GM12878 (cell line): ENCODE data around the gene CSRP1. TPM values are rescaled to one million over a fixed set of nuclear protein-coding genes. Genes with fewer than 3 reads are reported as not detected.

ENCODE experiments used
- ATAC-seq: fragments of 200-7000 bp; cut with Tn5 transposase; 3 replicates; pipeline ENCODE4 v1.9.1; 2020; ENCODE audit warnings: mild to moderate bottlenecking, moderate library complexity
- BruUV-seq: library from RNA; stranded (reverse); fragments of 400-500 nt; replicated peaks from 2 replicates; lab custom pipeline; 2021; lab: Mats Ljungman, UMichigan
- CTCF ChIA-PET: fragments of 300-600 bp; sonication (Branson Sonifier 250); formaldehyde crosslinking; extraction: SDS; loops from one replicate; lab custom pipeline; 2021; ENCODE audit warnings: inconsistent platforms; lab: Yijun Ruan, JAX
- POLR2A ChIA-PET: fragments of 350-600 bp; formaldehyde crosslinking; extraction: SDS; loops from one replicate; lab custom pipeline; 2021; ENCODE audit warnings: inconsistent platforms; lab: Charles Lee
- RAD21 ChIA-PET: fragments of 300-600 bp; sonication (Branson Sonifier 250); formaldehyde crosslinking; loops from one replicate; lab custom pipeline; 2023; ENCODE audit warnings: antibody characterized with exemption; ENCODE audit not compliant: unreplicated experiment; lab: Charles Lee
- SMC1A ChIA-PET: fragments of 300-600 bp; sonication (Branson Sonifier 250); formaldehyde crosslinking; loops from one replicate; lab custom pipeline; 2023; ENCODE audit not compliant: unreplicated experiment, uncharacterized antibody; lab: Charles Lee
- DNase-seq: peaks from one replicate; pipeline ENCODE4 v3.0.0-alpha.2; 2011; ENCODE audit warnings: low read depth, low spot score
- FAIRE-seq: peaks from 3 replicates; lab custom pipeline; 2011; peaks lifted over from hg19 to GRCh38; lab: Jason Lieb, UNC
- H2AFZ ChIP-seq: 2 replicates; pipeline ENCODE4 v1.6.0; 2011; ENCODE audit warnings: low read depth, low read length, control low read depth; ENCODE audit not compliant: control insufficient read depth
- H3K27ac ChIP-seq: 2 replicates; pipeline ENCODE4 v1.5.1; 2011; ENCODE audit warnings: control low read depth; ENCODE audit not compliant: control insufficient read depth, insufficient read depth
- H3K27me3 ChIP-seq, 2 experiments: replicated peaks in 1 of 2; 2 replicates each; pipeline versions ENCODE4 v1.6.0 to v1.6.1; 2011; ENCODE audit warnings: low read length in 1 of 2; ENCODE audit not compliant: control insufficient read depth in 2 of 2, insufficient read depth in 2 of 2
- H3K36me3 ChIP-seq, 2 experiments: 2 replicates each; pipeline ENCODE4 v1.5.1; 2011; ENCODE audit warnings: low read length in 1 of 2; ENCODE audit not compliant: control insufficient read depth in 2 of 2, insufficient read depth in 2 of 2
- H3K4me1 ChIP-seq: 2 replicates; pipeline ENCODE4 v1.6.1; 2011; ENCODE audit warnings: mild to moderate bottlenecking, low read length, moderate library complexity, mixed read lengths; ENCODE audit not compliant: control insufficient read depth, insufficient read depth
- H3K4me2 ChIP-seq: 2 replicates; pipeline ENCODE4 v1.6.0; 2011; ENCODE audit warnings: control low read depth; ENCODE audit not compliant: control insufficient read depth, insufficient read depth
- H3K4me3 ChIP-seq: fragments of 200-600 bp; sonication (generic); 2 replicates; pipeline ENCODE4 v1.5.1; 2016
- H3K79me2 ChIP-seq: 2 replicates; pipeline ENCODE4 v1.6.0; 2011; ENCODE audit warnings: low read length; ENCODE audit not compliant: control insufficient read depth, insufficient read depth
- H3K9ac ChIP-seq: 2 replicates; pipeline ENCODE4 v1.8.0; 2011; ENCODE audit warnings: low read length, control low read depth, mixed read lengths; ENCODE audit not compliant: control insufficient read depth, insufficient read depth
- H3K9me3 ChIP-seq: replicated peaks from 3 replicates; pipeline ENCODE4 v1.5.1; 2011; ENCODE audit warnings: mild to moderate bottlenecking, low read length; ENCODE audit not compliant: control insufficient read depth, insufficient read depth
- H4K20me1 ChIP-seq: 2 replicates; pipeline ENCODE4 v1.6.0; 2011; ENCODE audit not compliant: control insufficient read depth, insufficient read depth
- BHLHE40 ChIP-seq, 2 experiments: fragments of 450-650 bp in 1 of 2; IDR thresholded peaks; 2 replicates each; pipeline ENCODE4 v1.6.1; 2011 to 2017; ENCODE audit warnings: low read depth in 2 of 2, borderline replicate concordance in 1 of 2, improper control_type of control experiment in 1 of 2, low read length in 1 of 2, mild to moderate bottlenecking in 1 of 2
- BRCA1 ChIP-seq: IDR thresholded peaks from 2 replicates; pipeline ENCODE4 v1.6.1; 2011; ENCODE audit warnings: low read depth, low read length, improper control_type of control experiment
- CBX5 ChIP-seq: sonication (generic); IDR thresholded peaks from 2 replicates; pipeline ENCODE4 v1.6.1; 2016; ENCODE audit warnings: low read depth, moderate library complexity, mild to moderate bottlenecking, inconsistent platforms
- ETV6 ChIP-seq, 2 experiments: fragments of 450-650 bp in 1 of 2; IDR thresholded peaks in 1 of 2; conservative IDR thresholded peaks in 1 of 2; 2 replicates each; pipeline ENCODE4 v1.6.1; 2014; ENCODE audit warnings: antibody characterized with exemption in 1 of 2, borderline replicate concordance in 1 of 2, low read depth in 1 of 2, mild to moderate bottlenecking in 1 of 2, moderate library complexity in 1 of 2
- MYC ChIP-seq: IDR thresholded peaks from 2 replicates; pipeline ENCODE4 v1.6.1; 2011; ENCODE audit warnings: mild to moderate bottlenecking, low read length, moderate library complexity, inconsistent platforms; ENCODE audit not compliant: insufficient read depth, insufficient replicate concordance, insufficient read length, severe bottlenecking
- NR2C2 ChIP-seq: IDR thresholded peaks from 2 replicates; pipeline ENCODE4 v1.6.1; 2011; ENCODE audit warnings: borderline replicate concordance, low read depth; ENCODE audit not compliant: control insufficient read depth, insufficient read length
- NRF1 ChIP-seq: conservative IDR thresholded peaks from 2 replicates; pipeline ENCODE4 v1.6.1; 2011; ENCODE audit warnings: mild to moderate bottlenecking, low read depth, low read length, improper control_type of control experiment
- RELA ChIP-seq: fragments of 450-650 bp; IDR thresholded peaks from 2 replicates; pipeline ENCODE4 v1.8.0; 2014; ENCODE audit warnings: borderline replicate concordance; ENCODE audit not compliant: partially characterized antibody
- YBX1 ChIP-seq: fragments of 450-650 bp; IDR thresholded peaks from 2 replicates; pipeline ENCODE4 v1.6.1; 2016; ENCODE audit warnings: antibody characterized with exemption
- WGBS: methylation state at CpG from one replicate; pipeline ENCODE4 v1.1.6; 2016; ENCODE audit warnings: low lambda C conversion rate; ENCODE audit not compliant: insufficient replicate concordance, insufficient coverage; ENCODE audit errors: missing lambda C conversion rate; 5-methylcytosine and 5-hydroxymethylcytosine counted together
- in situ Hi-C: fragments of 300-500 bp; cut with MboI; formaldehyde crosslinking; loops from 9 replicates; pipeline ENCODE4 v1.14.3; 2018; ENCODE audit warnings: mixed read lengths
- intact Hi-C: fragments of 100-400 bp; cut with micrococcal nuclease; formaldehyde crosslinking; loops from one replicate; pipeline ENCODE4 v1.14.2; 2022; ENCODE audit not compliant: unreplicated experiment
- polyA plus RNA-seq, 11 experiments: library from polyadenylated mRNA; depleted of rRNA in 4 of 11; unstranded in 6 of 11; stranded (reverse) in 5 of 11; fragments of >200 nt; fragmentation: Nextera tagmentation in 4 of 11; fragmentation: Illumina TruSeq in 1 of 11; extraction: Ambion mirVana in 4 of 11; extraction: Trizol in 1 of 11; gene quantifications; 1 replicate in 1 of 11; 2 replicates in 10 of 11; pipeline versions ENCODE4 v1.2.1 to v1.2.3, GENCODE V29; 2011 to 2016; ENCODE audit warnings: inconsistent platforms in 2 of 11, missing spikeins in 2 of 11, low read depth in 1 of 11
- total RNA-seq, 4 experiments: library from RNA; depleted of rRNA in 3 of 4; stranded (reverse); fragments of >200 nt in 3 of 4; fragmentation: Illumina TruSeq in 1 of 4; extraction: Trizol in 1 of 4; gene quantifications; 2 replicates each; pipeline versions ENCODE4 v1.2.1 to v1.2.3, GENCODE V29; 2013 to 2021
- TF ChIP-seq, protein P1 (sequence below): fragments of 450-650 bp; formaldehyde crosslinking; IDR thresholded peaks from 2 replicates; pipeline ENCODE4 v1.4.0; 2022; ENCODE audit warnings: mild to moderate bottlenecking, moderate library complexity
- TF ChIP-seq, protein P2 (sequence below): fragments of 450-650 bp; conservative IDR thresholded peaks from 2 replicates; pipeline ENCODE4 v1.6.1; 2017; ENCODE audit warnings: mild to moderate bottlenecking, moderate library complexity

Gene CSRP1
- total and polyA plus RNA-seq, 10 of the 15 experiments (the other 5 are each of a cell fraction or from before 2014, with no cell fraction given) = 23.4 to 99.2 (median 80.7) TPM

DNA sequence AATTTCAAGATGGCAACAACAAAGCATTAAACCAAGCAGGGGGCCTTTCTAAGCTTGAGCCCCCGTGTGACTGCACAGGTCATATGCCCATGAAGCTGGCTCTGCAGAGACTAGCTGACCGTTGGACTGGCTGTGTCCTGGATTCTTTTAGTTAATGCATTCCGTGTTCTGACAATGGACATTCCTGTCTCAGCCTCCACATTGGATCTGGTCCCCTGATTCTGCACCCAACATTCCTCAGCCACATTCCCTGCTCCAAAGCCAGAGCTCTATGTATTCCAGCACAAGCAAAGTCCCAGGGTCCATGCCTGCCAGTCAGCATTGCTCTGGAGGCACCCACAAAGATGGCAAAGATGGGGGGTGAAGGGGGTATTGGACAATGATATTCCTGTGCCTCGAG, 26.9 kb upstream of the CSRP1 start:
- Histone ChIP-seq H3K27me3 (peaks cover 4 to 19% of the 10 kb centered on the region in 2 experiments), H3K4me3 (no peak overlapping the region), H3K9me3 (no peaks in the 10 kb centered on the region), H3K9ac (no peak overlapping the region), H3K4me2 (no peak overlapping the region), H3K36me3 (no peaks in the 10 kb centered on the region), H4K20me1 (0 out of 2 replicates have a peak, but pooled peaks cover 5% of the 10 kb centered on the region), H2AFZ (no peak overlapping the region), H3K4me1 (no peaks in the 10 kb centered on the region), H3K79me2 (no peaks in the 10 kb centered on the region), H3K27ac (no peak overlapping the region)
- intact Hi-C loops = no loop called here
- BruUV-seq = no TSS peak
- no peak for TF ChIP-seq BHLHE40 (IDR thresholded peaks at IDR 0.05; ENCODE audit: borderline replicate concordance in 1 of 2, low read depth in 2 of 2, low read length in 1 of 2)
- TF ChIP-seq ETV6 (conservative IDR thresholded peaks at IDR 0.05 in 1 of 2, IDR thresholded peaks at IDR 0.05 in 1 of 2; ENCODE audit: borderline replicate concordance in 1 of 2, low read depth in 1 of 2) = no peak
- TF ChIP-seq YBX1 = no peak
- no peak for TF ChIP-seq NR2C2
- TF ChIP-seq CBX5 = no peak
- TF ChIP-seq RELA = no peak
- TF ChIP-seq, protein P1, sequence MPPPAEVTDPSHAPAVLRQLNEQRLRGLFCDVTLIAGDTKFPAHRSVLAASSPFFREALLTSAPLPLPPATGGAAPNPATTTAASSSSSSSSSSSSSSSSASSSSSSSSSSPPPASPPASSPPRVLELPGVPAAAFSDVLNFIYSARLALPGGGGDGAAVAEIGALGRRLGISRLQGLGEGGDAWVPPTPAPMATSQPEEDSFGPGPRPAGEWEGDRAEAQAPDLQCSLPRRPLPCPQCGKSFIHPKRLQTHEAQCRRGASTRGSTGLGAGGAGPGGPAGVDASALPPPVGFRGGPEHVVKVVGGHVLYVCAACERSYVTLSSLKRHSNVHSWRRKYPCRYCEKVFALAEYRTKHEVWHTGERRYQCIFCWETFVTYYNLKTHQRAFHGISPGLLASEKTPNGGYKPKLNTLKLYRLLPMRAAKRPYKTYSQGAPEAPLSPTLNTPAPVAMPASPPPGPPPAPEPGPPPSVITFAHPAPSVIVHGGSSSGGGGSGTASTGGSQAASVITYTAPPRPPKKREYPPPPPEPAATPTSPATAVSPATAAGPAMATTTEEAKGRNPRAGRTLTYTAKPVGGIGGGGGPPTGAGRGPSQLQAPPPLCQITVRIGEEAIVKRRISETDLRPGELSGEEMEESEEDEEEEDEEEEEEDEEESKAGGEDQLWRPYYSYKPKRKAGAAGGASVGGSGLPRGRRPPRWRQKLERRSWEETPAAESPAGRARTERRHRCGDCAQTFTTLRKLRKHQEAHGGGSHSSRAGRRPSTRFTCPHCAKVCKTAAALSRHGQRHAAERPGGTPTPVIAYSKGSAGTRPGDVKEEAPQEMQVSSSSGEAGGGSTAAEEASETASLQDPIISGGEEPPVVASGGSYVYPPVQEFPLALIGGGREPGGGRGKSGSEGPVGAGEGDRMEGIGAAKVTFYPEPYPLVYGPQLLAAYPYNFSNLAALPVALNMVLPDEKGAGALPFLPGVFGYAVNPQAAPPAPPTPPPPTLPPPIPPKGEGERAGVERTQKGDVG = no peak
- TF ChIP-seq, protein P2, sequence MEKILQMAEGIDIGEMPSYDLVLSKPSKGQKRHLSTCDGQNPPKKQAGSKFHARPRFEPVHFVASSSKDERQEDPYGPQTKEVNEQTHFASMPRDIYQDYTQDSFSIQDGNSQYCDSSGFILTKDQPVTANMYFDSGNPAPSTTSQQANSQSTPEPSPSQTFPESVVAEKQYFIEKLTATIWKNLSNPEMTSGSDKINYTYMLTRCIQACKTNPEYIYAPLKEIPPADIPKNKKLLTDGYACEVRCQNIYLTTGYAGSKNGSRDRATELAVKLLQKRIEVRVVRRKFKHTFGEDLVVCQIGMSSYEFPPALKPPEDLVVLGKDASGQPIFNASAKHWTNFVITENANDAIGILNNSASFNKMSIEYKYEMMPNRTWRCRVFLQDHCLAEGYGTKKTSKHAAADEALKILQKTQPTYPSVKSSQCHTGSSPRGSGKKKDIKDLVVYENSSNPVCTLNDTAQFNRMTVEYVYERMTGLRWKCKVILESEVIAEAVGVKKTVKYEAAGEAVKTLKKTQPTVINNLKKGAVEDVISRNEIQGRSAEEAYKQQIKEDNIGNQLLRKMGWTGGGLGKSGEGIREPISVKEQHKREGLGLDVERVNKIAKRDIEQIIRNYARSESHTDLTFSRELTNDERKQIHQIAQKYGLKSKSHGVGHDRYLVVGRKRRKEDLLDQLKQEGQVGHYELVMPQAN = no peak
- no peak for TF ChIP-seq BRCA1
- TF ChIP-seq NRF1 = no peak
- no peak for TF ChIP-seq MYC
- ChIA-PET RAD21 (no interaction called here), CTCF (interaction anchor here (1.0 to 5.9 kb wide), 5 partner anchors 20 to 303 kb away, joined by 3 to 47 read pairs (median 3); no protein-coding TSS in a partner anchor), POLR2A (no interaction called here), SMC1A (interaction anchor here (1.4 to 1.5 kb wide), 2 partner anchors 12 to 21 kb away, joined by 3 to 4 read pairs; no protein-coding TSS in a partner anchor)
- ATAC-seq (no peak), FAIRE-seq (no peak), DNase-seq (no peak)
- in situ Hi-C loops = no loop called here
- 67% methylated on average over 4 of the region's 4 CpGs for WGBS
